ENCODE measurements around the gene DGKH. TPM values are rescaled to one million over a fixed set of nuclear protein-coding genes. Genes with fewer than 3 reads are reported as not detected.

DGKH gene
- total and polyA plus RNA-seq, 9 of the 15 experiments (the other 6 are each of a cell fraction or from before 2014, with no cell fraction given): 0.38 to 4.4 (median 3.1) TPM

DNA sequence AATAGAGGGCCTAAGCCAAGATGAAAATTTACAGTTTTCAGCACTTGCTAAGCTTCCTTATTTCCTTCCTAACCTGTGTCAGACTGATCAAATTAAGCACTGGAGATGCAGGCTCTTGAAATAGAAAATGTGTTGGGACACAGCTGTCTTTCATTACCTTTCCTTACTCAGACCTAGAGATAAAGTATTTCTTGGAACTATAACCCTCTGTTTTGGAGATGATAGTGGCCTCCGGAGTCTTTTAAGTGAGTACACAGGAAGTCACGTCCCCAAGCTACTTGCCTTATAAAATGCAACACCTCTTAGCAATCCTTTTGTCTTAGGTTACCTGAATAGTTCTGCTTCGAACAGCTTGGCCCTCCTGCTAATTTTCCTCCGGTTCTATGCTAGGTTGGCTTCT is 211.1 kb downstream of the DGKH start (continued):
- TF ChIP-seq, protein P1, sequence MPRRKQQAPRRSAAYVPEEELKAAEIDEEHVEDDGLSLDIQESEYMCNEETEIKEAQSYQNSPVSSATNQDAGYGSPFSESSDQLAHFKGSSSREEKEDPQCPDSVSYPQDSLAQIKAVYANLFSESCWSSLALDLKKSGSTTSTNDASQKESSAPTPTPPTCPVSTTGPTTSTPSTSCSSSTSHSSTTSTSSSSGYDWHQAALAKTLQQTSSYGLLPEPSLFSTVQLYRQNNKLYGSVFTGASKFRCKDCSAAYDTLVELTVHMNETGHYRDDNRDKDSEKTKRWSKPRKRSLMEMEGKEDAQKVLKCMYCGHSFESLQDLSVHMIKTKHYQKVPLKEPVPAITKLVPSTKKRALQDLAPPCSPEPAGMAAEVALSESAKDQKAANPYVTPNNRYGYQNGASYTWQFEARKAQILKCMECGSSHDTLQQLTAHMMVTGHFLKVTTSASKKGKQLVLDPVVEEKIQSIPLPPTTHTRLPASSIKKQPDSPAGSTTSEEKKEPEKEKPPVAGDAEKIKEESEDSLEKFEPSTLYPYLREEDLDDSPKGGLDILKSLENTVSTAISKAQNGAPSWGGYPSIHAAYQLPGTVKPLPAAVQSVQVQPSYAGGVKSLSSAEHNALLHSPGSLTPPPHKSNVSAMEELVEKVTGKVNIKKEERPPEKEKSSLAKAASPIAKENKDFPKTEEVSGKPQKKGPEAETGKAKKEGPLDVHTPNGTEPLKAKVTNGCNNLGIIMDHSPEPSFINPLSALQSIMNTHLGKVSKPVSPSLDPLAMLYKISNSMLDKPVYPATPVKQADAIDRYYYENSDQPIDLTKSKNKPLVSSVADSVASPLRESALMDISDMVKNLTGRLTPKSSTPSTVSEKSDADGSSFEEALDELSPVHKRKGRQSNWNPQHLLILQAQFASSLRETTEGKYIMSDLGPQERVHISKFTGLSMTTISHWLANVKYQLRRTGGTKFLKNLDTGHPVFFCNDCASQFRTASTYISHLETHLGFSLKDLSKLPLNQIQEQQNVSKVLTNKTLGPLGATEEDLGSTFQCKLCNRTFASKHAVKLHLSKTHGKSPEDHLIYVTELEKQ (CRISPR knock-in tag; IDR thresholded peaks at IDR 0.05): no peak
- TF ChIP-seq NFIC (IDR thresholded peaks at IDR 0.05) (peak; percentile 60), PML (IDR thresholded peaks at IDR 0.05; ENCODE audit: low read length) (peak; percentile 34; the same call in 1 of the 2 replicates), NR3C1 (CRISPR knock-in tag; IDR thresholded peaks at IDR 0.05) (no peak), GATAD2B (IDR thresholded peaks at IDR 0.05; ENCODE audit: borderline replicate concordance) (0 out of 2 replicates have a peak, but pooled peaks have one; percentile 19), SIN3A (IDR thresholded peaks at IDR 0.05; ENCODE audit: borderline replicate concordance in 2 of 2, control insufficient read depth in 1 of 2, low read depth in 2 of 2, low read length in 2 of 2) (no peak), FOXP1 (CRISPR knock-in tag; IDR thresholded peaks at IDR 0.05) (no peak), ZNF583 (CRISPR knock-in tag; IDR thresholded peaks at IDR 0.05) (no peak), ZNF75A (CRISPR knock-in tag; IDR thresholded peaks at IDR 0.05) (no peak)
- TF ChIP-seq, protein P2, sequence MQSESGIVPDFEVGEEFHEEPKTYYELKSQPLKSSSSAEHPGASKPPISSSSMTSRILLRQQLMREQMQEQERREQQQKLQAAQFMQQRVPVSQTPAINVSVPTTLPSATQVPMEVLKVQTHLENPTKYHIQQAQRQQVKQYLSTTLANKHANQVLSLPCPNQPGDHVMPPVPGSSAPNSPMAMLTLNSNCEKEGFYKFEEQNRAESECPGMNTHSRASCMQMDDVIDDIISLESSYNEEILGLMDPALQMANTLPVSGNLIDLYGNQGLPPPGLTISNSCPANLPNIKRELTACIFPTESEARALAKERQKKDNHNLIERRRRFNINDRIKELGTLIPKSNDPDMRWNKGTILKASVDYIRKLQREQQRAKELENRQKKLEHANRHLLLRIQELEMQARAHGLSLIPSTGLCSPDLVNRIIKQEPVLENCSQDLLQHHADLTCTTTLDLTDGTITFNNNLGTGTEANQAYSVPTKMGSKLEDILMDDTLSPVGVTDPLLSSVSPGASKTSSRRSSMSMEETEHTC (IDR thresholded peaks at IDR 0.05): no peak
- TF ChIP-seq, protein P3, sequence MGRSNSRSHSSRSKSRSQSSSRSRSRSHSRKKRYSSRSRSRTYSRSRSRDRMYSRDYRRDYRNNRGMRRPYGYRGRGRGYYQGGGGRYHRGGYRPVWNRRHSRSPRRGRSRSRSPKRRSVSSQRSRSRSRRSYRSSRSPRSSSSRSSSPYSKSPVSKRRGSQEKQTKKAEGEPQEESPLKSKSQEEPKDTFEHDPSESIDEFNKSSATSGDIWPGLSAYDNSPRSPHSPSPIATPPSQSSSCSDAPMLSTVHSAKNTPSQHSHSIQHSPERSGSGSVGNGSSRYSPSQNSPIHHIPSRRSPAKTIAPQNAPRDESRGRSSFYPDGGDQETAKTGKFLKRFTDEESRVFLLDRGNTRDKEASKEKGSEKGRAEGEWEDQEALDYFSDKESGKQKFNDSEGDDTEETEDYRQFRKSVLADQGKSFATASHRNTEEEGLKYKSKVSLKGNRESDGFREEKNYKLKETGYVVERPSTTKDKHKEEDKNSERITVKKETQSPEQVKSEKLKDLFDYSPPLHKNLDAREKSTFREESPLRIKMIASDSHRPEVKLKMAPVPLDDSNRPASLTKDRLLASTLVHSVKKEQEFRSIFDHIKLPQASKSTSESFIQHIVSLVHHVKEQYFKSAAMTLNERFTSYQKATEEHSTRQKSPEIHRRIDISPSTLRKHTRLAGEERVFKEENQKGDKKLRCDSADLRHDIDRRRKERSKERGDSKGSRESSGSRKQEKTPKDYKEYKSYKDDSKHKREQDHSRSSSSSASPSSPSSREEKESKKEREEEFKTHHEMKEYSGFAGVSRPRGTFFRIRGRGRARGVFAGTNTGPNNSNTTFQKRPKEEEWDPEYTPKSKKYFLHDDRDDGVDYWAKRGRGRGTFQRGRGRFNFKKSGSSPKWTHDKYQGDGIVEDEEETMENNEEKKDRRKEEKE (IDR thresholded peaks at IDR 0.05; ENCODE audit: borderline replicate concordance in 1 of 2, control insufficient read depth in 1 of 2, low read depth in 2 of 2, low read length in 1 of 2): peak in 1 of 2 experiments; percentile 43; a peak in 1 of 4 replicates
- TF ChIP-seq, protein P4, sequence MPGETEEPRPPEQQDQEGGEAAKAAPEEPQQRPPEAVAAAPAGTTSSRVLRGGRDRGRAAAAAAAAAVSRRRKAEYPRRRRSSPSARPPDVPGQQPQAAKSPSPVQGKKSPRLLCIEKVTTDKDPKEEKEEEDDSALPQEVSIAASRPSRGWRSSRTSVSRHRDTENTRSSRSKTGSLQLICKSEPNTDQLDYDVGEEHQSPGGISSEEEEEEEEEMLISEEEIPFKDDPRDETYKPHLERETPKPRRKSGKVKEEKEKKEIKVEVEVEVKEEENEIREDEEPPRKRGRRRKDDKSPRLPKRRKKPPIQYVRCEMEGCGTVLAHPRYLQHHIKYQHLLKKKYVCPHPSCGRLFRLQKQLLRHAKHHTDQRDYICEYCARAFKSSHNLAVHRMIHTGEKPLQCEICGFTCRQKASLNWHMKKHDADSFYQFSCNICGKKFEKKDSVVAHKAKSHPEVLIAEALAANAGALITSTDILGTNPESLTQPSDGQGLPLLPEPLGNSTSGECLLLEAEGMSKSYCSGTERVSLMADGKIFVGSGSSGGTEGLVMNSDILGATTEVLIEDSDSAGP (CRISPR knock-in tag; IDR thresholded peaks at IDR 0.05): no peak
- TF ChIP-seq, protein P5, sequence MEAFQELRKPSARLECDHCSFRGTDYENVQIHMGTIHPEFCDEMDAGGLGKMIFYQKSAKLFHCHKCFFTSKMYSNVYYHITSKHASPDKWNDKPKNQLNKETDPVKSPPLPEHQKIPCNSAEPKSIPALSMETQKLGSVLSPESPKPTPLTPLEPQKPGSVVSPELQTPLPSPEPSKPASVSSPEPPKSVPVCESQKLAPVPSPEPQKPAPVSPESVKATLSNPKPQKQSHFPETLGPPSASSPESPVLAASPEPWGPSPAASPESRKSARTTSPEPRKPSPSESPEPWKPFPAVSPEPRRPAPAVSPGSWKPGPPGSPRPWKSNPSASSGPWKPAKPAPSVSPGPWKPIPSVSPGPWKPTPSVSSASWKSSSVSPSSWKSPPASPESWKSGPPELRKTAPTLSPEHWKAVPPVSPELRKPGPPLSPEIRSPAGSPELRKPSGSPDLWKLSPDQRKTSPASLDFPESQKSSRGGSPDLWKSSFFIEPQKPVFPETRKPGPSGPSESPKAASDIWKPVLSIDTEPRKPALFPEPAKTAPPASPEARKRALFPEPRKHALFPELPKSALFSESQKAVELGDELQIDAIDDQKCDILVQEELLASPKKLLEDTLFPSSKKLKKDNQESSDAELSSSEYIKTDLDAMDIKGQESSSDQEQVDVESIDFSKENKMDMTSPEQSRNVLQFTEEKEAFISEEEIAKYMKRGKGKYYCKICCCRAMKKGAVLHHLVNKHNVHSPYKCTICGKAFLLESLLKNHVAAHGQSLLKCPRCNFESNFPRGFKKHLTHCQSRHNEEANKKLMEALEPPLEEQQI (IDR thresholded peaks at IDR 0.05): peak; percentile 71; the same call in 1 of the 2 replicates
- TF ChIP-seq, protein P6, sequence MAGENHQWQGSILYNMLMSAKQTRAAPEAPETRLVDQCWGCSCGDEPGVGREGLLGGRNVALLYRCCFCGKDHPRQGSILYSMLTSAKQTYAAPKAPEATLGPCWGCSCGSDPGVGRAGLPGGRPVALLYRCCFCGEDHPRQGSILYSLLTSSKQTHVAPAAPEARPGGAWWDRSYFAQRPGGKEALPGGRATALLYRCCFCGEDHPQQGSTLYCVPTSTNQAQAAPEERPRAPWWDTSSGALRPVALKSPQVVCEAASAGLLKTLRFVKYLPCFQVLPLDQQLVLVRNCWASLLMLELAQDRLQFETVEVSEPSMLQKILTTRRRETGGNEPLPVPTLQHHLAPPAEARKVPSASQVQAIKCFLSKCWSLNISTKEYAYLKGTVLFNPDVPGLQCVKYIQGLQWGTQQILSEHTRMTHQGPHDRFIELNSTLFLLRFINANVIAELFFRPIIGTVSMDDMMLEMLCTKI (IDR thresholded peaks at IDR 0.05; ENCODE audit: partially characterized antibody): no peak

Data from K562 (cell line).